Stimulated activated CD4-positive, alpha-beta T cell treated with anti-CD3 and anti-CD28 coated beads, Interleukin-2, amount 100 ng/mL, for 48 hours (primary cell): ENCODE measurements around the gene CAPN2.
"Not testable (repeated sequence)": the region's sequence is repeated elsewhere in the genome, so short reads cannot be mapped to it uniquely, and the experiment has no call there.

Experiments used
- DNase-seq, 2 donors: peaks; one replicate each; pipeline ENCODE4 v3.0.0-alpha.2; 2020

CAPN2 gene

GRCh38 chr1:223717123-223717522 lies 4.8 kb downstream of the CAPN2 start:
- no peak for DNase-seq

DNA sequence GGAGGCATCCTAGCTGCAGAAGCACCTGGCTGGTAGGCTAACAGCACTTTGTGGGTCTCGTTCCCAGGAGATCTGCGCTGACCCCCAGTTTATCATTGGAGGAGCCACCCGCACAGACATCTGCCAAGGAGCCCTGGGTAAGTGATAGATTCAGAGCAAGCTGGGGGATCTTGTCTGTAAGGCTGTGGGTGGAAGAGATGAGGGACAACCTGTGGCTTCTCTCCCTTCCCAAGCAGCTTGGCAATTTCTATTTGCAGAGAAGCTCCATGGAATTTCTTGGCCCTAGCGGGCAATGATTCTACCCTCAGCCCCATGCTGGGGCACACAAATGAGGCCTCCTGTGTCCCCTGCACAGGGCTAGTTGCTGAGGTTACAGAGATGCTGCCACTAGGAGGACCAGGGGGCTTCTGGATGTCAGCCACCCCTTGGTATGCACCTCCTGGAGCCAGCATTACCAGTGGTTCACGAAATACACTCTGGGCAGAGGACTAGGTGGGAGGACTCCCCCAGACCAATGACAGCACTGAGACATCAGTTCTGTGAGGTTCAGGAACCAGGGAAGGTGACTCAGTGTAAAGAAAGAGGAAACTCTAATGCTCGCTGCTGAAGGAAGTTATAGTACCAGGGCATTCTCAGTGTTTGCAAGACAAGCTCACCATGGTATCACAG lies 5.5 kb downstream of the CAPN2 start:
- no peak for DNase-seq

GRCh38 chr1:223718850-223719249 lies 6.5 kb downstream of the CAPN2 start:
- no peak for DNase-seq

GRCh38 chr1:223720971-223721591 lies 8.7 kb downstream of the CAPN2 start:
- no peak for DNase-seq

DNA sequence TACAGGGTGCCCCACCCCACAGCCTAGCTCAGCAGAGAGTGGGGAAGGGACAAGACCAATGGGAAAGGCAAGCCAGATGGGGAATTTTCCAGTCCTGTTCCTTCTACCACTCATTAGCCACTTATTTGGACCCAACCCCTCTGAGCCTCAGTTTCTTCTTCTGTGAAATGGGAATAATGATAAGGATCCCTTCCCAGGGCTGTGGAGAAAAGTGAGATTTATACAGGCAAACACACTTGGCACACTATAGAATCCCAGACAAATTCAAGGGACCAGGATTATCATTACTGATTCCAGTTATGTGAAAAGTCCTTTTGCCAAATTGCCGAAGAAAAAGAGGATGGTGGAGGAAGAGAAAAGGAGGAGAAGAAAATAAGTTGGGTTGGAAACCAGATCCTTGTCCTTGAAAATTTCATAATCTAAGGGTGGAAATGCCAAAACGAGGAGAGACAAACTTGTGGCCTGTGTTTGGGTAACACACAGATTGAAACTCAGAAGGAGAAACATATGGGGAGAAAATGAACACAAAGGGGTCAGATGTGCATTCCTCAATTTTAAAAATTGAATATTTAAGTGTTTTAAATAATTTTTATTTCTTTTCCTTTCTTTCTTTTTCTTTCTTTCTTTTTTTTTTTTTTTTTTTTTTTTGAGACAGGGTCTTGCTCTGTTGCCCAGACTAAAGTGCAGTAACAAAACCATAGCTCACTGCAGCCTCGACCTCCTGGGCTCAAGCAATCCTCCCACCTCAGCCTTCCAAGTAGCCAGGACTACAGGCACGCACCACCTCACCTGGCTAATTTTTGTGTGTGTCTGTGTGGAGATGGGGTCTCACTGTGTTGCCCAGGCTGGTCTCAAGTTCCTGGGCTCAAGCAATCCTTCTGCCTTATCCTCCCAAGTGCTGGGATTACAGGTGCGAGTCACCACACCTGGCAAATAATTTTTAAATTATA lies 9.6 kb downstream of the CAPN2 start:
- DNase-seq = no peak

DNA sequence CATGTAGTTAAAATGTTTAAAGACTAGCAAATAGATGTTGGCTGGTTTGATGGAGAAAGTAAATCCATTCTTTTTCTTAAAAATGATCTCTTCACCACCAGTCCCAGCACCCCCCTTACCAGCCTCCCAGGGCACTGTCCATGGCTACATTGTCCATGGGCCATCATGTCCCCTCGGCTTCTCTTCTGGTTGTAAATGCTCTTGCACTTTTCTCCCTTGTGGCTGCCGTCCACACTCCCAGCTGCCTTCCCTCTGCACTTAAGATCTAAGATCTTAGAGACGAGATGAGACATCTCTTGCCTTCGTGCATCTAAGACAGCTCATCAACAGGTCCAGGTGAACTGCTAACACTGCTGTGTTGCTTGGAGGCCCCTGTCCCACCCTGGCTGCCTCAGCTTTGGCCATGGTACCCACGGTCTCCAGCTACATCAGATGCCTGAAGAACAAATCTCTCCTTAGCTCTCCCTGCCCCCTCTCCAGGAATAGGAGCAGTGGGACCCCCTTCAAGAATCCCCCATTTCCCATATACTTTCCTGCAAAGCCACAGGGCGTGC lies 11.1 kb downstream of the CAPN2 start:
- no peak for DNase-seq

GRCh38 chr1:223724376-223724775 lies 12.0 kb downstream of the CAPN2 start:
- no peak for DNase-seq

DNA sequence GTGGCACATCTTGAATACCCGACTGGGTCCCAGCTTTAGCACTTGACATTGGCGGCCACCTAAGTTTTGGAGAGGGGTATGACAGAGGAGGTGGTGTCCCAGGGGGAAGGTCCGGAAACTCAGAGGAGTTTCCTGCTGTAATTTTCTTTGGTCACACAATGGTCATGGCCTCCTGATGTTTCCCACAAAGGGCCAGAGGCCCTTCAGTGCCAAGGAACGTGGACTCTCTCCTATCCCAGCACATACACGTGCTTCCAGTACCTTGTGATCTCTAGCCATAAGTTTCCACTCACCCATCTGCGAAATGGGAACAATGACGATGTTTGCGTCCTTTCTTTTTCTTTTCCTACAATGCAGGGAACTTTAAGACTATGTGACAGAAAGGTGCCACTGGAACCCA lies 13.2 kb downstream of the CAPN2 start:
- no peak for DNase-seq

DNA sequence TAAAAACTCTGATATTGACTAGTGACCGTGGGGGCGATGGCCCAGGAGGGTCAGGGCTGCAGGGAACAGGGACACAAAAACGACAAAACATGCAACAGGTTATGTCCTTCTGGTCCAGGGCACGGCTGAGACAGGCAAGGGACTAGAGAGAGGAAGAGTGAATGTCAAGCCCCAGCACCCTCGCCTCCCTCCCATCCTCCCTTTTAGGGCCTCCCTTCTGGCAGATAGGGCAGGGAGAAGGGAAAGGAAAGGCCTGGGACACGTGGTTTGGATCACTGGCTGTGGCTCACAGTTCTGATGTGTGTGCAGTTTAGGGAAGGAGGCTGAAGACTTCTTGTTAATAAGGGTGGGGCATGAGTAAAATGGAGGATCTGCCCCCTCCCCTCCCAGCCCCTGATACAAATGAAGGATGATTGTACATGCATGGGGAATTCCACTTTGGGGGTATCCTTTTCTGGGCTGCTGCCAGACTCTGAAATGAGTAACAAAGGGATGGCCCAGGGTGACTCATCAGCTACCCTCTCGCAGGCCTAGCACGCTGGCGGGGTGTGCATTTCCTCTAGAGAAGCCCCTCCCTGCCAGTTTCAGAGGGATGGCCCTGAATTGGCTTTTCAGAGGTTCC lies 14.2 kb downstream of the CAPN2 start:
- peak; percentile 73 to 84 for DNase-seq

- DNase-seq = no peak
These were observed 15.2 kb downstream of the CAPN2 start for GRCh38 chr1:223727541-223727940.

GRCh38 chr1:223729906-223730305 lies 17.6 kb downstream of the CAPN2 start:
- no peak for DNase-seq

DNA sequence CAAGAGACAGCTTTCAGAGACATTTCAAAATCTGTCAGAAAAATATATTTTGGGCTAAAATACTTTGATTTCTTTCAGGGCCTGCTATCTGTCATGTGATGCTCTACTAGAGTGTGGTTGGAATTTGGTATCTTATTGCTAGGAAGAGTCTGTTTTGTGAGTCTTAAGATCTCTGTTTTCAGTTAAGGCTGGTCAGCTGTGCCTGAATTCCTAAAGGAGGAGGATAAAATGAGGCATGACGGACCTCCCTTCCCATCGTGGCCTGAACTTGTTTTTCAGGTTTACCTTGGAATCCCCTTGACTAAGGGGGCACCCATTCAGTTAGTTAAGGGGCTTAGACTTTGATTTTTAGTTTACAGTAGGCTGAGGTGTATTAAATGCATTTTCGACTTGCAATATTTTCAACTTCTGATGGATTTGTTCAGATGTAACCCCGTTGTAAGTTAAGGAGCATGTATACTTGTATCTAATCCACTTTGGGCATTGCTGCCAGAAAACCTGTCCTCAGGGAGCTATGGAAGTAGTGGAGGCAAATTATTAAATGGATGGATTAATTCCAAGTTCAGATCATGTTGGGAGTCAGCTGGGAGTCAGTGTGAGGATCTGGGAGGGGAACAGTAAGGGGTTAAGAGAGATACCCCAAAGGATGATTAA lies 18.3 kb downstream of the CAPN2 start:
- no peak for DNase-seq

DNA sequence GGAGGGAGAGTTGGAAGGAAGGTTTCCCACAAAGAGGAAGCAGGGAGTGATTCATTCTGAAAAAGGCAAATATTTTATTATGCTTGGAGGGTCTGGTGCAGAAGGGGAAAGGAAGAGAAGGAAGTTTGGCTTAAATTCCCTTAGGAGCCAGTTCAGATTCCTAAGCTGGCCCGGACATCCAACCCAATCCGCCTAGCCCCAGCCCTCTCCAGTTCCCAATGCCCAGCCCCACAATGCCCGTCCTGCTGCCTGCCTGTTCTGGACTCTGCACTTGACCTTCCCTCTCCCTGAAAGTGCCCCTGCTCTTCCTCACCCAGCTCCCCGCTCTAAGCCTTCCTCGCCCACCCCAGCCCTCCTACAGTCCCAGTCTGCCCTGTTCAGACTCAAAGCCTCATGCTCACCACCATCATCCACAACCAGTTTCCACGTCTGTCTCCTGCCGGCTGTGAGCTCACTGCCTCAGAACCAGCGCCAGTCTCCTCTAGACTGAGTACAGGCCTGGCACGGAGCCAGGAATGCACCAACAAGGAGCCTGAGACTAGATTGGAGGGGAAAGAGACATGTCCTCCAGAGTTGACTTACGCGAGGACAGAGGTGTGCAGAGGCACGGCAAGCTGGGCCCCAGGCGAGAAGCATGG lies 18.9 kb downstream of the CAPN2 start:
- no peak for DNase-seq

DNA sequence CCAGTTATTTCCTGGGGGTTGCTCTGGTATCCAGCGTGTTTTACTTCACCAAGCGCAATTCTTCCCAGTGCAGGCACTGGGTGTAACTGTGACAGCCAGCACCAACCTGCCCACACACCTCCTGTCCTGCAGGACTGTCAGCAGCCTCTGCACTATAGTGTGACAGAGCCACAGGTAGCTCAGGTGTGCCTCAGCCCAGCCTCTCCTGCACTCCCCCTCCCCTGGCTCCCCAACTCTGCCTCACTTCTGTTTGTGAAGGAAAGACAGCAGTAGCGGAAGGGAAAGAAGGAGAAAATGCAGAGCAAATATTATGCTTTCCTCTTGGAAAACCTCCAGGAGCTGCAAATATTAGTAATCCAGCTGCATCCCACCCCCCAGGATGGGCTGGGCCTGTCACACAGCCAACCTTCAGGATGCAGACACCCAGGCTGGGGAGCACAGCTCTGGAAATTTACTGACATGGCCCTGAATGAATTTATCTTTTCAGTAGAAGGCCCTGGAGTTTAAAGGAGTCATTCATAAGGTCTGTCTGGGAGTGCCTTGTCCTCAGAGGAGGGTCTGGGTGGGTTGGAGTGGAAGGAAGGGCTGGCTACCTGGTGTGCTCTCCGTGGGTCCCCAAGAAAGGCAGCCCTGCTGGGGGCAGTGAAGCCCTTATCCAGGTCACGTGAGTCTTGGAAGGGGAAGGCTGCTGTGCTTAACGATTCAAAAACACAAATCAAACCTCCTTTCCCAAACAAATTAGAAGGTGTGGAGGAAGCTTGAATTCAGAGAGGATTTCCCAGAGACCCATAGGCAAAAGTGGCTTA lies 20.9 kb downstream of the CAPN2 start:
- DNase-seq = no peak

DNA sequence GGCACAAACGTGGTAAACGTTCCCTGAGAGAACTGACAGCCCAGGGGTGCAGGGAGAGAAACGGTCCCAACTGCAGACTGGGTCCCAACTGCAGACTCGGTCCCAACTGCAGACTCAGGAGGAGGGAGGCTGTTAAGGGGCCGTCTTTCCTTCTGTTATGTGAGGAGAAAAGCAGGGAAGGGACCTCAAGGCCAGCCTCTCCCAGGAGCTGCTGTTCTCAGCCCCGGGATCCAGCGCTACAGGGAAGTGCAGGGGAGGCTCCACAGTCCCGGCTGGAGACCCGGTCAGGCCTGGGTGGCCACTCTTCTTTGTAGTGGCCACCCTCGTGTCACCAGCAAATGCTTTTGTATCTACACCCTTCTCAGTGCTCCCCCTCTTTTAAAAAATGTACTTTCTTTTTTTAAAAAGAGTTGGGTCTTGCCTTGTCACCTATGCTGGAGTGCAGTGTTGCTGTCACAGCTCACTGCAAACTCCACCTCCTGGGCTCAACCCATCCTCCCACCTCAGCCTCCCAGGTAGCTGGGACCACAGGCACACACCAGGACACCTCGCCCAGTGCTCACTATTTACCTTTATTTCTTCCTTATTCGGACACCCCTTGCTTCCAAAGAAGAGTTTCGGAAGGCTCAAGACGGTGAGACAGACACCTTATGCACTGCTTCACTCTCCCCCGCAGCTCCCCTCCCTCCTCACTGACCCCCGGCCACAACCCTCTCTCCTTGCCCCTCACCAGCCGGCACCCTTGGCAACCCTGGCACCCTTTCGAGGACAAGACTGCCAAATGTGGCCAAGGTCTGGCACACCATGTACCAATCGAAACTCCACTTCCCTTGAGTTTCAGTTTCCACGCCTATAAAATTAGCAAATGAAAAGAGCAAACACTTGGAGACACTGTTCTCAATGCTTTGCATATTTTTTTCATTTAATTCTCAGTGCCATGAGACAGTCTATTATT lies 21.8 kb downstream of the CAPN2 start:
- DNase-seq = no peak

DNA sequence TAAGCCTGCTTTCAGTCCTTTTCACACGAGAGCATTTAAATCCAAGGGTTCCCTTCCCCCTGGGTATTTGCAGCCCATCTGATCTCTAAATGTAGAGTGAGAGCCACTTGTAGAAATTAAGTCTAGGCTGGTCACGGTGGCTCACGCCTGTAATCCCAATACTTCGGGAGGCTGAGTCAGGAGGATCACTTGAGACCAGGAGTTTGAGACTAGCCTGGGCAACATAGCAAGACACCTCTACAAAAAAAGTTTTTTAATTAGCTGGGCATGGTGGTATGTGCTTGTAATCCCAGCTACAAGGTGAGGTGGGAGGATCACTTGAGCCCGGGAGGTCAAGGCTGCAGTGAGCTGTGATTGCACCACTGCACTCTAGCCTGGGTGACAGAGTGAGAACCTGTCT lies 24.3 kb downstream of the CAPN2 start:
- not testable (repeated sequence) for DNase-seq

DNA sequence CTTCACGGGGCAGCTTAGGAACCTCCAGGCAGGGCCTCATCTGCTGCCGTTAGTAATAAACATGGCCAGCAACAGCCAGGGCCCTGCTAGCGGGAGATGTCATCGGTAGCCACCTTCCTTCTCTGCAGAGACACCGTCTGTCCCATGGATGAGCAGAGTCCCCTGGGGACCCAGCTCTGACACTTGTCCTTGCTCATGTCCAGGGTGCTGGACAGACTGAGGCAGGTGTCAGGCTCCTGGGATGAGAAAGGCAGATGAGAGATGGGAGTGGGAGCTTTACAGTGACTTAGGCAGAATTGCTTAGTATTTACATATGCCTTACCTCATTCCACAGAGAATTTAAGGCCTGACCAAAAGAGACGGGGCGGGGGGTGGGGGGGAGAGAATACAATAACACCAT lies 25.0 kb downstream of the CAPN2 start:
- no peak for DNase-seq

DNA sequence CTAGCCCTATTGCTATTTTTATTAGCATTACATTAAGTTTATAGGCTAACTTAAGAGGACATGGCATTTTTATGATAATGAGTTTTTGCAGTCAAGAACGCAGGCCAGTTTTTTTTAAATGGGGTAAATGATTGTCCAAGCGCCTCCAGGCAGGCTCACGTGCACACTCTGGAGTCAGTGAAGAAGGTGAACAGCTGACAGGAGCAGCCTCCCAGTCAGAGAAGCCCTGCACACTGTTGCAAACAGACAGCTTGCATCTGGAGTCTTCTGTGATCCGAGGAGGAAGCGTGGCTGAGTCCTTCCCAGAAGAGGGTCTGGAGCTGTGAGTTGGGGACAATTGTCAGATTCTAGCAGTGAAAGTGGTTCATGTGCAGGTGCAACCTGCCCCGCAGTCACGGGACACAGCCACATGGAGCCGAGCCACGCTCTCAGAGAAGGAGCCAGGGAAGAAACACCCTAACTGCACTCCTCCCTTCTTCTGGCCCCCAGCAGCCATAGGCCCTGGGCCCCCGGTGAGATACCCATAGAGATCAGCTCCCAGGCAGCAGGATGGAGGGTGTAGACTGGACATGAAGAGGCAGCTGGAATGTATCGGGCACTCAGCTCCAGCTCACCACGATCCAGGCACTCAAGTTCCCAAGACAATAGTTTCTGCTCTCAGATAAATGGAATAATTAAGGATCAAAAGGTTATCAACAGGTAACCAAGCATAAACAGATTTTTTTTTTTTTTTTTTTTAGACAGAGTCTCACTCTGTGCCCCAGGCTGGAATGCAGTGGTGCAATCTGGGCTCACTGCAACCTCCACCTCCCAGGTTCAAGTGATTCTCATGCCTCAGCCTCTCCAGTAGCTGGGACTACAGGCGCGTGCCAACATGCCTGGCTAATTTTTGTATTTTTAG lies 26.4 kb downstream of the CAPN2 start:
- no peak for DNase-seq
